ENCODE data around the gene KRTAP10-4.
"Not testable (repeated sequence)": the region's sequence is repeated elsewhere in the genome, so short reads cannot be mapped to it uniquely, and the experiment has no call there.

Gene KRTAP10-4

DNA sequence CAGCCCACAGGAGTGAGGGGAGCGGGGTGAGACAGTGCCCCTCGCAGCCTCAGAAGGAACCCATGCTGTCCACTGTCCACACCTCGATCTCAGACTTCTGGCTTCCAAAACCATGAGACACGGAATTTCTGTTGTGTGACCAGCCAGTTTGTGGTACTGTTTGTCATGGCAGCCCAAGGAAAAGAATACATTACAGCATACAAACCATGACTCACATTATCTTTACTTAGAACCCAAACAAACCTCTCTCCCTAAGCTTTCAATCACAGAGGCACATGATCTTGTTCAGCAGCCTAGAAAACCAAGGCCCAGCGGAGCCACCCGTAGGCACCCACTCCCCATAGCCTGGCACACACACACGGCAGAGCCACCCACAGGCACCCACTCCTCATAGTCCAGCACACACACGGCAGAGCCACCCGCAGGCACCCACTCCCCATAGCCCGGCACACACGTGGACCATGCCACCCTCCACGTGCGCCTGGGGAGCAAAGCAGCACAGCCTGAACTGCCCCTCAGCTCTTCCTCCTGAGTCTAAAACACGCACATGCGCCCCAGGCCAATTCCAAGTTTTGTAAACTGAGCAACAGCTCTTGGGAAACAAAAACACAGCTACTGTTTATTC lies 458 bp upstream of the KRTAP10-4 start:
- H3K9me3 ChIP-seq (ENCODE audit: control insufficient read depth in 2 of 2, low read length in 2 of 2) = peaks cover 2 to 29% of the 10 kb centered on the region in 2 donors
- H3K4me1 ChIP-seq (ENCODE audit: control insufficient read depth, insufficient read depth, low read length) = no peaks in the 10 kb centered on the region
- peaks cover 6 to 8% of the 10 kb centered on the region in 2 donors for H3K27me3 ChIP-seq (ENCODE audit: control insufficient read depth in 1 of 2, insufficient read depth in 2 of 2, low read length in 2 of 2)
- no peak overlapping the region for H3K27ac ChIP-seq (ENCODE audit: low read length)
- no peaks in the 10 kb centered on the region for H3K36me3 ChIP-seq (ENCODE audit: control insufficient read depth in 2 of 2, insufficient read depth in 2 of 2, low read length in 2 of 2)
- no peak overlapping the region for H3K9ac ChIP-seq (ENCODE audit: low read length in 2 of 2)
- no peak overlapping the region for H3K4me3 ChIP-seq (ENCODE audit: low read length in 2 of 2)

DNA sequence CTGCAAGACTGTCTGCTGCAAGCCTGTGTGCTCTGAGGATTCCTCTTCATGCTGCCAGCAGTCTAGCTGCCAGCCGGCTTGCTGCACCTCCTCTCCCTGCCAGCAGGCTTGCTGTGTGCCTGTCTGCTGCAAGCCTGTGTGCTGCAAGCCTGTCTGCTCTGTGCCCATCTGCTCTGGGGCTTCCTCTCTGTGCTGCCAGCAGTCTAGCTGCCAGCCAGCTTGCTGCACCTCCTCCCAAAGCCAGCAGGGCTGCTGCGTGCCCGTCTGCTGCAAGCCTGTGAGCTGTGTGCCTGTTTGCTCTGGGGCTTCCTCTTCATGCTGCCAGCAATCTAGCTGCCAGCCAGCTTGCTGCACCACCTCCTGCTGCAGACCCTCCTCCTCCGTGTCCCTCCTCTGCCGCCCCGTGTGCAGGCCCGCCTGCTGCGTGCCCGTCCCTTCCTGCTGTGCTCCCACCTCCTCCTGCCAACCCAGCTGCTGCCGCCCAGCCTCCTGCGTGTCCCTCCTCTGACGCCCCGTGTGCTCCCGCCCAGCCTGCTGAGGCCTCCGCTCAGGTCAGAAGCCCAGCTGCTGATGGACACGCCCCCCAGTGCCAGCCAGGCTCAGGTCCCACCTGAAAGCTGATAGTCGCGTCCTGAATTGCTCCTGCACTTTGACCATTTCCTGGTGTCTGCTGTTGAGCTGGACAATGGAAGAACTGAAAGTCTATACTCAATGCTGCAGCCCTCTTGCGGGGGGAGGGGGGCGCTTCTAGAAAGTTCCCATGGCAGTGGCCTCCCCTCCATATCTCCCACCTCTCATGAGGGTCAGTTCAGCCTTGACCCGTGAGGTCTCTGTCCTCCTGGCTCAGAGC lies 1.2 kb downstream of the KRTAP10-4 start:
- Histone ChIP-seq H3K4me1 (ENCODE audit: control insufficient read depth, insufficient read depth, low read length) (no peaks in the 10 kb centered on the region), H3K27ac (ENCODE audit: low read length) (no peak overlapping the region), H3K9ac (ENCODE audit: low read length in 2 of 2) (no peak overlapping the region), H3K4me3 (ENCODE audit: low read length in 2 of 2) (no peak overlapping the region), H3K36me3 (ENCODE audit: control insufficient read depth in 2 of 2, insufficient read depth in 2 of 2, low read length in 2 of 2) (no peaks in the 10 kb centered on the region), H3K27me3 (ENCODE audit: control insufficient read depth in 1 of 2, insufficient read depth in 2 of 2, low read length in 2 of 2) (peaks cover 5 to 6% of the 10 kb centered on the region in 2 donors), H3K9me3 (ENCODE audit: control insufficient read depth in 2 of 2, low read length in 2 of 2) (peaks cover 2 to 33% of the 10 kb centered on the region in 2 donors)

DNA sequence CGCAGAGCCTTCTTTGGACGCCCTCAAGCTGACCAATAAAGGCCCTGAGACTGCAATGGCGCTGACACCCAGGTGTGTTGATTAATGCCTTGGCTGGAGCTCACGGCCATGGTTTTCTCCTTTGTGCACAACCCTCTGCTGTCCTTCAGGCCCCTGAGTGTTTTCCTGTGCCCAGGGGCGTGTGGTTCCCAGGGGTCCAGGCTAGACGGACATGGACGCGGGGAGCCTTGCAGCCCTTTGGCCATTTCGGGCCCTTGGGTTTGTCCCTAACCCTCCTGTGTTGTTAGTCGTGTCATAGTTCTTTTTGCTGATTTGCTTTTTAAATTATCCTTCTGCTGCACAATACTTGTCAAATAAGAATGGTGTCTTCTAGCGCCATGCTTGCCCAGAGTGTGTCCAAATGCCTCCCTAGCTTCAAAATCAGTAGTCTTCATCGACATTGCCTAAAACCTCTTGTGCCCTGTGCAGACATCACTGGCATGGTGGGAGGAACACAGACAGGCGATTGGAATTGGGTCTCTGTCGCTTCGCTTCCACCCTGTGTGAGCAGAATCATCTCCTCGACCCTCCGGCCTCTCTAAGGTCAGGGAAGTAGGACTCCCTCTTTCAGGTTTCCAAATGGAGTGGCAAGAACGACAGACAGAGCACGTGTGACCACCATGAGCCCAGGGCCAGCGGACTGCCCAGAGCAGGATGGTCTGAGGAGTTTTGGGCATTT lies 1.9 kb downstream of the KRTAP10-4 start:
- Histone ChIP-seq H3K4me3 (ENCODE audit: low read length in 2 of 2) (no peak overlapping the region), H3K9me3 (ENCODE audit: control insufficient read depth in 2 of 2, low read length in 2 of 2) (peaks cover 2 to 33% of the 10 kb centered on the region in 2 donors), H3K36me3 (ENCODE audit: control insufficient read depth in 2 of 2, insufficient read depth in 2 of 2, low read length in 2 of 2) (no peaks in the 10 kb centered on the region), H3K27ac (ENCODE audit: low read length) (no peak overlapping the region), H3K27me3 (ENCODE audit: control insufficient read depth in 1 of 2, insufficient read depth in 2 of 2, low read length in 2 of 2) (peaks cover 6% of the 10 kb centered on the region in 2 donors), H3K4me1 (ENCODE audit: control insufficient read depth, insufficient read depth, low read length) (no peaks in the 10 kb centered on the region), H3K9ac (ENCODE audit: low read length in 2 of 2) (no peak overlapping the region)

DNA sequence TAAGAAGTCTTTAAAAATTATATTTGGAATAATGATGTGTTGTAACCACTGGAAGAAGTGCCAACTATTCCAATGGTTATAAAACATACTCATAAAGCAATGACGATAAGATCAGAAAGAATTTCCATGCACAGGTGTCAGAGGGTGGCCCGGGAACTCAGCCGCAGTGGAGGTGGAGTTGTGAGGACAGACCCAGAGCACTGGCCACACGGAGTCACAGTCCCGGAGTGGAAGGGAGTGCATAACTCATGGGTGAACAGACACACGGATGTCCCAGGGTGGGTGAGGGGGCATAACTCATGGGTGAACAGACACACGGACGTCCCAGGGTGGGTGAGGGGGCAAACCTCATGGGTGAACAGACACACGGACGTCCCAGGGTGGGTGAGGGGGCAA lies 2.5 kb downstream of the KRTAP10-4 start:
- H3K4me3 ChIP-seq (ENCODE audit: low read length in 2 of 2) = no peak overlapping the region
- H3K27me3 ChIP-seq (ENCODE audit: control insufficient read depth in 1 of 2, insufficient read depth in 2 of 2, low read length in 2 of 2) = peaks cover 6 to 7% of the 10 kb centered on the region in 2 donors
- no peak overlapping the region for H3K9ac ChIP-seq (ENCODE audit: low read length in 2 of 2)
- no peaks in the 10 kb centered on the region for H3K4me1 ChIP-seq (ENCODE audit: control insufficient read depth, insufficient read depth, low read length)
- no peaks in the 10 kb centered on the region for H3K36me3 ChIP-seq (ENCODE audit: control insufficient read depth in 2 of 2, insufficient read depth in 2 of 2, low read length in 2 of 2)
- peaks cover 2 to 32% of the 10 kb centered on the region in 2 donors for H3K9me3 ChIP-seq (ENCODE audit: control insufficient read depth in 2 of 2, low read length in 2 of 2)
- H3K27ac ChIP-seq (ENCODE audit: low read length) = no peak overlapping the region

DNA sequence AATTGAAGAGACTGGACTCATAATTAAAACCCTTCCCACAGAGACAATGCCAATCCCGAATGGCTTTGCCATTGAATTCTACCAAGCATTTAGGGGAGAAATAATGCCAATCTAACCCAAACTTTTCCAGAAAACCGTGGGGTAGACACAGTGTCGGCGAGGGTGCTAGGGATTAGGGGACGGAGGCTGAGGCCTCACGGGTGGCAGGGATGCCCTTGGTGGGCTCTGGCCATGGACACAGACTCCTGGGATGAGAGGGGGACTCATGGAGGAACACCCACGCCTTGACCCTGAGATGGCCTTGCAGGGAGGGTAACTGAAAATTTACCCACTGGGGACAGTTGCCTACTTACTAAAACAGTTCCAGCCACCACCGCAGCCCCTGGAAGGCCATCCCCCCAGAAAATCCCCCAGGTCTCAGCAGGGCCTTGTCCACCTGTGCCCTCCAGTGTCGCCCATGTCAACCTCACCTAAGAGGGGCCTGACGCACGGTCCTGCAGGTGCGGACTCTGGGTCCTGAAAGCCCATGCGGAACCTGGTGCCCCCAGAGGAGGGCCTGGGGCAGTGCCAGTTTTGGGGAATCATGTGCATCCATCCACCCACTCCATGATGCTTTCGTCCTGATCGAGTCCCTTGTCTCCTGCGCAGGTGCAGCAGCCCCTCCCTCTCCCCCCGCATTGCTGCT lies 5.0 kb downstream of the KRTAP10-4 start:
- Histone ChIP-seq H3K9me3 (ENCODE audit: control insufficient read depth in 2 of 2, low read length in 2 of 2) (peaks cover 2 to 24% of the 10 kb centered on the region in 2 donors), H3K27ac (ENCODE audit: low read length) (no peak overlapping the region), H3K27me3 (ENCODE audit: control insufficient read depth in 1 of 2, insufficient read depth in 2 of 2, low read length in 2 of 2) (peaks cover 4% of the 10 kb centered on the region in 2 donors), H3K9ac (ENCODE audit: low read length in 2 of 2) (no peak overlapping the region), H3K4me3 (ENCODE audit: low read length in 2 of 2) (no peak overlapping the region), H3K4me1 (ENCODE audit: control insufficient read depth, insufficient read depth, low read length) (no peaks in the 10 kb centered on the region), H3K36me3 (ENCODE audit: control insufficient read depth in 2 of 2, insufficient read depth in 2 of 2, low read length in 2 of 2) (no peaks in the 10 kb centered on the region)

DNA sequence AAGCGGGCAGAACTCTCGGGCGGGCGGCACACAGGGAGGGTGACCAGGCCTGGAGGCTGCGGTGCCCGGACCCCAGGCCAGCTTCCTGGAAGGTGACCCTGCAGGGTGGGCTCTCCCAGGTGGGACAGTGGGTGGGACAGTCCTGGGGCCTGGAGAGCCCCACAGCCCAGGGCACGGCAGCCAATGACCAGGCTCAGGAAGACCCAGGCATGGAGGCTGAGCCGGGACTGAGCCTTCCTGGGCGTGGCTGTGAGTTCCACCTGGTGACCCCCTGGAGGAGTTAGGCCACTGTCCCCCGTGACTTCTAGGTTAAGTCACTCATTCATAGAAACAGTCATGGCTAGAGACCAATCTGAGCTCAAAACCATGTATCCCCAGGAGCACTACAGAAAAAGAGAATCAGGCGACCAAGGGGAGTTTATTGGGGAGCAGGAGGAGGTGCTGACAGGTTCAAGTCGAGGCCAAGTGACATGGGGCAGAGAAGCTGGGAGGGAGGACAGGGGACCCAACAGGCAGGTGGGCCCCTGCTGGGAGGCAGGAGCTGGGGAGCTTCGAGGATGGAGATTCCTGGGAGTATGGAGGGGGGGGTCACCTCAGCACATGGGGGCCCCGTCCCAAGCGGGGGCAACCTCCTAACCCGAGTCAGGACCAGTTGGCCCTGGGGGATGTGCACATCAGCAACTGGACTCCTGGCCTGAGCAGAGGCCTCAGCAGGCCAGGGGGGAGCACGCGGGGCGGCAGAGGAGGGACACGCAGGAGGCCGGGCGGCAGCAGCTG lies 5.7 kb downstream of the KRTAP10-4 start:
- H3K4me3 ChIP-seq (ENCODE audit: low read length in 2 of 2) = no peak overlapping the region
- no peak overlapping the region for H3K9ac ChIP-seq (ENCODE audit: low read length in 2 of 2)
- no peaks in the 10 kb centered on the region for H3K36me3 ChIP-seq (ENCODE audit: control insufficient read depth in 2 of 2, insufficient read depth in 2 of 2, low read length in 2 of 2)
- H3K9me3 ChIP-seq (ENCODE audit: control insufficient read depth in 2 of 2, low read length in 2 of 2) = peaks cover 2 to 24% of the 10 kb centered on the region in 2 donors
- no peaks in the 10 kb centered on the region for H3K4me1 ChIP-seq (ENCODE audit: control insufficient read depth, insufficient read depth, low read length)
- peaks cover 4 to 7% of the 10 kb centered on the region in 2 donors for H3K27me3 ChIP-seq (ENCODE audit: control insufficient read depth in 1 of 2, insufficient read depth in 2 of 2, low read length in 2 of 2)
- H3K27ac ChIP-seq (ENCODE audit: low read length) = no peak overlapping the region

DNA sequence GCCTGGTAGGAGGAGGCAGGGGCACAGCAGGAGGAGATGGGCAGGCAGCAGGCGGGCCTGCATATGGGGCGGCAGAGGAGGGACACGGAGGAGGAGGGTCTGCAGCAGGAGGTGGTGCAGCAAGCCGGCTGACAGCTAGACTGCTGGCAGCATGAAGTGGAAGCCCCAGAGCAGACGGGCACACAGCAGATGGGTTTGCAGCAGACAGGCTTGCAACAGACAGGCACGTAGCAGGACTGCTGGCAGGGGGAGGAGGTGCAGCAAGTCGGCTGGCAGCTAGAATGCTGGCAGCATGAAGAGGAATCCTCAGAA lies 6.3 kb downstream of the KRTAP10-4 start:
- no peak overlapping the region for H3K27ac ChIP-seq (ENCODE audit: low read length)
- no peak overlapping the region for H3K4me3 ChIP-seq (ENCODE audit: low read length in 2 of 2)
- no peaks in the 10 kb centered on the region for H3K36me3 ChIP-seq (ENCODE audit: control insufficient read depth in 2 of 2, insufficient read depth in 2 of 2, low read length in 2 of 2)
- H3K9me3 ChIP-seq (ENCODE audit: control insufficient read depth in 2 of 2, low read length in 2 of 2) = peaks cover 2 to 24% of the 10 kb centered on the region in 2 donors
- no peaks in the 10 kb centered on the region for H3K4me1 ChIP-seq (ENCODE audit: control insufficient read depth, insufficient read depth, low read length)
- no peak overlapping the region for H3K9ac ChIP-seq (ENCODE audit: low read length in 2 of 2)
- peaks cover 4 to 6% of the 10 kb centered on the region in 2 donors for H3K27me3 ChIP-seq (ENCODE audit: control insufficient read depth in 1 of 2, insufficient read depth in 2 of 2, low read length in 2 of 2)

DNA sequence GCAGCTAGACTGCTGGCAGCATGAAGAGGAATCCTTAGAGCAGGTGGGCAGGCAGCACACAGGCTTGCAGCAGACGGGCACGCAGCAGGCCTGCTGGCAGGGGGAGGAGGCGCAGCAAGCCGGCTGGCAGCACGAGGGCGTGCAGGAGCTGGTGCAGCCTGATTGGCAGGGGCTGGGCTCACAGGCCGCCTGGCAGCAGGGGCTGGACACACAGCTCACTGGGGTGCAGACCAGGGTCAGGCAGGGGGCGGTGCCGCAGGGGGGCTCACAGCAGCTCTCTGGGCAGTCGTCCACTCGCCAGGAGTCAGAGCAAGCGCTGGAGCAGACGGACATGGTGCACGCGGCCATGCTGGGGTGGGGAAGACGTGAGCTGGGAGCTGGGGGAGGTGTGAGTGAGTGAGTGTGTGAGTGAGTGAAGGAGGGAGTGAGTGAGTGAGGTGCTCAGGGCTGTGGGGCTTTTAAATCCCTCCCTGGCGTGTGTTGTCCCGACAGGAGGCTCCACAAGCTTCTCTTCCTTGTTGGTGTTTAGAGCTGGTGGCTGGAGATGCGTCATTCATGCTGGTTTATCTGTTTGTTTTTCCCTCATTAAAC lies 6.8 kb downstream of the KRTAP10-4 start, which contains the start of gene KRTAP10-5:
Gene KRTAP10-5, minus strand, starts transcription at position 374 of the 591 bp plus-strand sequence. Its CDS starts 26 bp downstream, at position 348.
- H3K36me3 ChIP-seq (ENCODE audit: control insufficient read depth in 2 of 2, insufficient read depth in 2 of 2, low read length in 2 of 2); H3K4me1 ChIP-seq (ENCODE audit: control insufficient read depth, insufficient read depth, low read length); H3K9ac ChIP-seq (ENCODE audit: low read length in 2 of 2); H3K27me3 ChIP-seq (ENCODE audit: control insufficient read depth in 1 of 2, insufficient read depth in 2 of 2, low read length in 2 of 2); H3K4me3 ChIP-seq (ENCODE audit: low read length in 2 of 2); H3K27ac ChIP-seq (ENCODE audit: low read length): not testable (repeated sequence)
- H3K9me3 ChIP-seq (ENCODE audit: control insufficient read depth in 2 of 2, low read length in 2 of 2) = peaks cover 3 to 23% of the 10 kb centered on the region in 2 donors

DNA sequence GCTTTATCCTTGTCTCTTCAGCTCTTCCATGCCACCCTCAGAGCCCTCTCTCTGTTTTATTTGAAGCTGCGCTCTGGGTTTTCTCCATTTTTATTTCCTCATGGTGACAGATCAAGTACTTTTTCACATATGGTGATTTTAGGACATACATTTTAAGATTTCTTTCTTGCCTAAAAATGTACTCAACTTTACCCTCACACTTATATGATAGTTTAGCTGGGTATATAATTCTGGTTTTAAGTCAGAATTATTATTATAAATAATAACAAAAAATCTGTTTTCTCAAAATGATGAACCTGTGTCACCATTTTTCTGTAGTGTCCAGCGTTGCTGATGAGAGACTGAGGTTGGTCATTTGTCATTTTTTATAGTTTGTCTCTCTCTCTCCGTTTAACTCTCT lies 7.6 kb downstream of the KRTAP10-4 start:
- H3K27me3 ChIP-seq (ENCODE audit: control insufficient read depth in 1 of 2, insufficient read depth in 2 of 2, low read length in 2 of 2) = peaks cover 8 to 10% of the 10 kb centered on the region in 2 donors
- no peak overlapping the region for H3K4me3 ChIP-seq (ENCODE audit: low read length in 2 of 2)
- H3K9ac ChIP-seq (ENCODE audit: low read length in 2 of 2) = no peak overlapping the region
- no peaks in the 10 kb centered on the region for H3K36me3 ChIP-seq (ENCODE audit: control insufficient read depth in 2 of 2, insufficient read depth in 2 of 2, low read length in 2 of 2)
- no peak overlapping the region for H3K27ac ChIP-seq (ENCODE audit: low read length)
- H3K9me3 ChIP-seq (ENCODE audit: control insufficient read depth in 2 of 2, low read length in 2 of 2) = peaks cover 5 to 16% of the 10 kb centered on the region in 2 donors
- no peaks in the 10 kb centered on the region for H3K4me1 ChIP-seq (ENCODE audit: control insufficient read depth, insufficient read depth, low read length)
